ENCODE measurements around the gene RTN4. TPM values are rescaled to one million over a fixed set of nuclear protein-coding genes. Genes with fewer than 3 reads are reported as not detected.
"Not testable (repeated sequence)": the region's sequence is repeated elsewhere in the genome, so short reads cannot be mapped to it uniquely, and the experiment has no call there.

The RTN4 gene
- total RNA-seq, 2 experiments from 2014 or later: 77.1 to 79.9 TPM

- ChIA-PET CTCF (interaction anchor here (1.2 kb wide), 1 partner anchor 29 kb away, joined by 4 read pairs; no protein-coding TSS in a partner anchor), POLR2A (no interaction called here)
- no peak overlapping the region for H3K4me3 Mint-ChIP-seq
Measured at GRCh38 chr2:55087936-55088335, 37.7 kb upstream of the RTN4 start.

GRCh38 chr2:55087501-55087900 is 37.2 kb upstream of the RTN4 start:
- no peak overlapping the region for H3K27ac Mint-ChIP-seq
- no peaks in the 10 kb centered on the region for H3K27me3 Mint-ChIP-seq
- no peaks in the 10 kb centered on the region for H3K36me3 Mint-ChIP-seq (ENCODE audit: low read depth)
- ChIA-PET POLR2A (no interaction called here), CTCF (interaction anchor here (1.2 kb wide), 1 partner anchor 30 kb away, joined by 4 read pairs; no protein-coding TSS in a partner anchor)
- DNase-seq: no peak
- H3K4me1 Mint-ChIP-seq: peaks cover 8% of the 10 kb centered on the region
- no peaks in the 10 kb centered on the region for H3K9me3 Mint-ChIP-seq
- no peak overlapping the region for H3K4me3 Mint-ChIP-seq

More at GRCh38 chr2:55087936-55088335, 37.7 kb upstream of the RTN4 start:
- H3K27ac Mint-ChIP-seq: no peak overlapping the region
- H3K27me3 Mint-ChIP-seq: no peaks in the 10 kb centered on the region
- H3K36me3 Mint-ChIP-seq (ENCODE audit: low read depth): no peaks in the 10 kb centered on the region
- no peak for DNase-seq
- peaks cover 13% of the 10 kb centered on the region for H3K4me1 Mint-ChIP-seq
- H3K9me3 Mint-ChIP-seq: no peaks in the 10 kb centered on the region

- Mint-ChIP-seq H3K27ac (no peak overlapping the region), H3K4me1 (peaks cover 4% of the 10 kb centered on the region), H3K27me3 (no peaks in the 10 kb centered on the region), H3K9me3 (peaks cover 3% of the 10 kb centered on the region), H3K36me3 (ENCODE audit: low read depth) (no peaks in the 10 kb centered on the region), H3K4me3 (no peak overlapping the region)
- CTCF ChIA-PET: interaction anchor here (0.6 kb wide), 1 partner anchor 1288 kb away, joined by 4 read pairs; no protein-coding TSS in a partner anchor
- no peak for DNase-seq
- POLR2A ChIA-PET: no interaction called here
Measured at GRCh38 chr2:55085113-55086040, 35.1 kb upstream of the RTN4 start.

GRCh38 chr2:55084641-55085040 is 34.4 kb upstream of the RTN4 start:
- Mint-ChIP-seq H3K36me3 (ENCODE audit: low read depth) (no peaks in the 10 kb centered on the region), H3K27me3 (no peaks in the 10 kb centered on the region), H3K9me3 (peaks cover 6% of the 10 kb centered on the region), H3K4me3 (no peak overlapping the region), H3K4me1 (peaks cover 4% of the 10 kb centered on the region), H3K27ac (peak overlapping the region; percentile 15)
- no peak for DNase-seq
- ChIA-PET CTCF (no interaction called here), POLR2A (no interaction called here)

GRCh38 chr2:55080204-55080738 is 30.0 kb upstream of the RTN4 start:
- Mint-ChIP-seq H3K36me3 (ENCODE audit: low read depth) (no peaks in the 10 kb centered on the region), H3K27me3 (peaks cover 6% of the 10 kb centered on the region), H3K4me1 (peaks cover 4% of the 10 kb centered on the region), H3K9me3 (peaks cover 9% of the 10 kb centered on the region), H3K27ac (no peak overlapping the region), H3K4me3 (no peak overlapping the region)
- POLR2A ChIA-PET: no interaction called here
- no peak for DNase-seq
- CTCF ChIA-PET: no interaction called here

GRCh38 chr2:55078956-55079355 is 28.7 kb upstream of the RTN4 start:
- POLR2A ChIA-PET: no interaction called here
- no peak overlapping the region for H3K27ac Mint-ChIP-seq
- peaks cover 4% of the 10 kb centered on the region for H3K4me1 Mint-ChIP-seq
- DNase-seq: no peak
- CTCF ChIA-PET: no interaction called here
- no peaks in the 10 kb centered on the region for H3K36me3 Mint-ChIP-seq (ENCODE audit: low read depth)
- peaks cover 6% of the 10 kb centered on the region for H3K27me3 Mint-ChIP-seq
- H3K4me3 Mint-ChIP-seq: no peak overlapping the region
- H3K9me3 Mint-ChIP-seq: peaks cover 9% of the 10 kb centered on the region

GRCh38 chr2:55076721-55077120 is 26.5 kb upstream of the RTN4 start:
- Mint-ChIP-seq H3K36me3 (ENCODE audit: low read depth) (no peaks in the 10 kb centered on the region), H3K4me1 (no peaks in the 10 kb centered on the region), H3K9me3 (peaks cover 9% of the 10 kb centered on the region), H3K27me3 (peaks cover 6% of the 10 kb centered on the region), H3K27ac (no peak overlapping the region), H3K4me3 (no peak overlapping the region)
- no peak for DNase-seq
- CTCF ChIA-PET: no interaction called here
- POLR2A ChIA-PET: no interaction called here

- DNase-seq; H3K4me3 Mint-ChIP-seq; POLR2A ChIA-PET; H3K27me3 Mint-ChIP-seq; H3K27ac Mint-ChIP-seq; H3K9me3 Mint-ChIP-seq; H3K4me1 Mint-ChIP-seq; CTCF ChIA-PET; H3K36me3 Mint-ChIP-seq (ENCODE audit: low read depth): not testable (repeated sequence)
Measured at GRCh38 chr2:55076019-55076418, 25.8 kb upstream of the RTN4 start.

GRCh38 chr2:55073000-55073983 is 23.0 kb upstream of the RTN4 start:
- Mint-ChIP-seq H3K9me3 (peaks cover 3% of the 10 kb centered on the region), H3K36me3 (ENCODE audit: low read depth) (no peaks in the 10 kb centered on the region), H3K4me3 (no peak overlapping the region), H3K27me3 (peaks cover 6% of the 10 kb centered on the region), H3K27ac (no peak overlapping the region), H3K4me1 (no peaks in the 10 kb centered on the region)
- ChIA-PET CTCF (interaction anchor here (0.5 kb wide), 1 partner anchor 66 kb away, joined by 3 read pairs; no protein-coding TSS in a partner anchor), POLR2A (no interaction called here)
- no peak for DNase-seq

- DNase-seq: no peak
- ChIA-PET POLR2A (interaction anchor here (0.7 kb wide), 1 partner anchor 46 kb away, joined by 5 read pairs; no protein-coding TSS in a partner anchor), CTCF (no interaction called here)
- no peak overlapping the region for H3K27ac Mint-ChIP-seq
- H3K4me3 Mint-ChIP-seq: no peak overlapping the region
- H3K4me1 Mint-ChIP-seq: peaks cover 5% of the 10 kb centered on the region
- no peaks in the 10 kb centered on the region for H3K27me3 Mint-ChIP-seq
- H3K9me3 Mint-ChIP-seq: no peaks in the 10 kb centered on the region
- H3K36me3 Mint-ChIP-seq (ENCODE audit: low read depth): peaks cover 2% of the 10 kb centered on the region
Measured at GRCh38 chr2:55063713-55064323, 13.6 kb upstream of the RTN4 start.

- peaks cover 5% of the 10 kb centered on the region for H3K4me1 Mint-ChIP-seq
Measured at GRCh38 chr2:55063226-55063625, 13.0 kb upstream of the RTN4 start.

GRCh38 chr2:55062754-55063153 is 12.5 kb upstream of the RTN4 start:
- ChIA-PET POLR2A (no interaction called here), CTCF (interaction anchor here (0.6 to 1.0 kb wide), 2 partner anchors 14 to 106 kb away, joined by 3 to 5 read pairs; no protein-coding TSS in a partner anchor)
- no peak overlapping the region for H3K27ac Mint-ChIP-seq
- H3K4me3 Mint-ChIP-seq: no peak overlapping the region
- no peaks in the 10 kb centered on the region for H3K9me3 Mint-ChIP-seq
- no peak for DNase-seq
- peaks cover 2% of the 10 kb centered on the region for H3K36me3 Mint-ChIP-seq (ENCODE audit: low read depth)
- no peaks in the 10 kb centered on the region for H3K27me3 Mint-ChIP-seq
- peaks cover 5% of the 10 kb centered on the region for H3K4me1 Mint-ChIP-seq

More at GRCh38 chr2:55063226-55063625, 13.0 kb upstream of the RTN4 start:
- ChIA-PET CTCF (interaction anchor here (0.6 to 1.0 kb wide), 2 partner anchors 15 to 105 kb away, joined by 3 to 5 read pairs; no protein-coding TSS in a partner anchor), POLR2A (no interaction called here)
- Mint-ChIP-seq H3K9me3 (no peaks in the 10 kb centered on the region), H3K27ac (no peak overlapping the region), H3K36me3 (ENCODE audit: low read depth) (peaks cover 2% of the 10 kb centered on the region), H3K27me3 (no peaks in the 10 kb centered on the region), H3K4me3 (no peak overlapping the region)
- no peak for DNase-seq

Data from activated CD4-positive, alpha-beta T cell treated with anti-CD3 and anti-CD28 coated beads, Interleukin-2, amount 10 ng/mL, durations not matched to agents 7 days and 5 days (primary cell).